H9 (cell line): ENCODE results near the gene FH. TPM values are rescaled to one million over a fixed set of nuclear protein-coding genes. Genes with fewer than 3 reads are reported as not detected.

Source experiments
- DNase-seq: peaks from one replicate; pipeline ENCODE4 v3.0.0-alpha.2; 2017
- H2AFZ ChIP-seq: one replicate; pipeline ENCODE4 v1.6.1; 2013; ENCODE audit warnings: mild to moderate bottlenecking, low read length, control low read depth, moderate library complexity
- H2AK5ac ChIP-seq: 2 replicates; pipeline ENCODE4 v1.6.1; 2013; ENCODE audit warnings: low read length, control low read depth, mixed read lengths; ENCODE audit not compliant: insufficient read length
- H2BK120ac ChIP-seq: one replicate; pipeline ENCODE4 v1.6.1; 2013; ENCODE audit warnings: low read depth, mild to moderate bottlenecking, low read length, control low read depth, inconsistent platforms; ENCODE audit not compliant: poor library complexity, severe bottlenecking
- H2BK12ac ChIP-seq: 2 replicates; pipeline ENCODE4 v1.6.1; 2013; ENCODE audit warnings: low read length, control low read depth, mixed read lengths, low read depth; ENCODE audit not compliant: insufficient read length
- H2BK15ac ChIP-seq: 2 replicates; pipeline ENCODE4 v1.6.1; 2013; ENCODE audit warnings: low read depth, low read length, control low read depth
- H2BK20ac ChIP-seq: one replicate; pipeline ENCODE4 v1.6.1; 2013; ENCODE audit warnings: low read depth, mild to moderate bottlenecking, low read length, control low read depth, inconsistent platforms; ENCODE audit not compliant: poor library complexity, severe bottlenecking
- H2BK5ac ChIP-seq: 2 replicates; pipeline ENCODE4 v1.6.1; 2013; ENCODE audit warnings: low read length, control low read depth, mixed read lengths; ENCODE audit not compliant: insufficient read length
- H3K14ac ChIP-seq: 2 replicates; pipeline ENCODE4 v1.6.1; 2013; ENCODE audit warnings: low read length, control low read depth; ENCODE audit not compliant: insufficient read depth
- H3K18ac ChIP-seq: 2 replicates; pipeline ENCODE4 v1.6.1; 2013; ENCODE audit warnings: low read depth, mild to moderate bottlenecking, mixed read lengths, low read length, control low read depth; ENCODE audit not compliant: insufficient read length
- H3K23ac ChIP-seq: 2 replicates; pipeline ENCODE4 v1.6.1; 2013; ENCODE audit warnings: low read length, control low read depth, mixed read lengths, low read depth; ENCODE audit not compliant: insufficient read length
- H3K23me2 ChIP-seq: 2 replicates; pipeline ENCODE4 v1.6.1; 2013; ENCODE audit warnings: low read depth, mild to moderate bottlenecking, mixed read lengths, low read length, control low read depth; ENCODE audit not compliant: insufficient read length, poor library complexity, severe bottlenecking
- H3K27ac ChIP-seq: 2 replicates; pipeline ENCODE4 v1.5.1; 2013; ENCODE audit warnings: low read length, control low read depth, mixed read lengths, low read depth; ENCODE audit not compliant: insufficient read length
- H3K27me3 ChIP-seq: 2 replicates; pipeline ENCODE4 v1.6.1; 2013; ENCODE audit warnings: low read length, control low read depth, inconsistent platforms; ENCODE audit not compliant: insufficient read depth
- H3K4ac ChIP-seq: 2 replicates; pipeline ENCODE4 v1.6.1; 2013; ENCODE audit warnings: low read depth, mild to moderate bottlenecking, control low read depth, inconsistent platforms, low read length, moderate library complexity
- H3K4me1 ChIP-seq: 2 replicates; pipeline ENCODE4 v1.6.1; 2013; ENCODE audit warnings: low read length, control low read depth, inconsistent platforms; ENCODE audit not compliant: insufficient read depth
- H3K4me2 ChIP-seq: 2 replicates; pipeline ENCODE4 v1.6.1; 2013; ENCODE audit warnings: low read length, control low read depth, mixed read lengths; ENCODE audit not compliant: insufficient read length, insufficient read depth
- H3K56ac ChIP-seq: 2 replicates; pipeline ENCODE4 v1.6.1; 2013; ENCODE audit warnings: low read depth, mild to moderate bottlenecking, mixed read lengths, low read length, control low read depth; ENCODE audit not compliant: insufficient read length
- H3K79me1 ChIP-seq: 2 replicates; pipeline ENCODE4 v1.6.1; 2013; ENCODE audit warnings: low read depth, mild to moderate bottlenecking, moderate library complexity, low read length, control low read depth, inconsistent platforms; ENCODE audit not compliant: insufficient read depth, poor library complexity, severe bottlenecking
- H3K79me2 ChIP-seq: 2 replicates; pipeline ENCODE4 v1.6.1; 2013; ENCODE audit warnings: low read length, control low read depth, inconsistent platforms; ENCODE audit not compliant: insufficient read depth
- H3K9ac ChIP-seq: 2 replicates; pipeline ENCODE4 v1.6.1; 2013; ENCODE audit warnings: low read length, control low read depth, mixed read lengths; ENCODE audit not compliant: insufficient read length; ENCODE audit errors: extremely low read depth
- H3K9me3 ChIP-seq: one replicate; pipeline ENCODE4 v1.6.1; 2013; ENCODE audit warnings: low read depth, low read length, inconsistent platforms; ENCODE audit not compliant: control insufficient read depth
- H3T11ph ChIP-seq: one replicate; pipeline ENCODE4 v1.6.1; 2013; ENCODE audit warnings: mild to moderate bottlenecking, low read length, control low read depth, inconsistent platforms
- H4K20me1 ChIP-seq: one replicate; pipeline ENCODE4 v1.6.1; 2013; ENCODE audit not compliant: control insufficient read depth, insufficient read length, insufficient read depth
- H4K5ac ChIP-seq: 2 replicates; pipeline ENCODE4 v1.6.1; 2013; ENCODE audit warnings: low read depth, mild to moderate bottlenecking, mixed read lengths, low read length, control low read depth; ENCODE audit not compliant: insufficient read length
- H4K8ac ChIP-seq: replicated peaks from 2 replicates; pipeline ENCODE4 v1.6.1; 2013; ENCODE audit warnings: low read length, control low read depth, mixed read lengths, low read depth; ENCODE audit not compliant: insufficient read length
- H4K91ac ChIP-seq: 2 replicates; pipeline ENCODE4 v1.6.1; 2013; ENCODE audit warnings: low read depth, mild to moderate bottlenecking, moderate library complexity, mixed read lengths, low read length, control low read depth; ENCODE audit not compliant: insufficient read length
- H3K27ac Mint-ChIP-seq, 3 experiments: 2 replicates in 2 of 3; 3 replicates in 1 of 3; pipeline ENCODE4 v1.8.0; 2020 to 2021; ENCODE audit warnings: mixed read lengths in 3 of 3, mild to moderate bottlenecking in 1 of 3, moderate library complexity in 1 of 3
- H3K27me3 Mint-ChIP-seq: 2 replicates; pipeline ENCODE4 v1.8.0; 2021; ENCODE audit warnings: low read depth, mild to moderate bottlenecking, moderate library complexity, mixed read lengths
- H3K36me3 Mint-ChIP-seq, 3 experiments: 2 replicates in 2 of 3; 3 replicates in 1 of 3; pipeline ENCODE4 v1.8.0; 2020 to 2021; ENCODE audit warnings: low read depth in 3 of 3, mixed read lengths in 3 of 3; ENCODE audit not compliant: insufficient read depth in 1 of 3
- H3K4me1 Mint-ChIP-seq, 2 experiments: 2 replicates each; pipeline ENCODE4 v1.8.0; 2020; ENCODE audit warnings: mixed read lengths in 2 of 2
- H3K4me3 Mint-ChIP-seq, 2 experiments: 2 replicates in 1 of 2; 3 replicates in 1 of 2; pipeline ENCODE4 v1.8.0; 2020 to 2021; ENCODE audit warnings: mild to moderate bottlenecking in 2 of 2, mixed read lengths in 2 of 2, moderate library complexity in 1 of 2
- H3K9me3 Mint-ChIP-seq, 2 experiments: 2 replicates in 1 of 2; 3 replicates in 1 of 2; pipeline ENCODE4 v1.8.0; 2020; ENCODE audit warnings: mild to moderate bottlenecking in 2 of 2, mixed read lengths in 2 of 2, moderate library complexity in 1 of 2
- CTCF ChIP-seq: fragments of 200-600 bp; sonication (generic); conservative IDR thresholded peaks from 3 replicates; pipeline ENCODE4 v1.8.0; 2021; ENCODE audit warnings: antibody characterized with exemption, mild to moderate bottlenecking
- WGBS: extraction: QIAGEN DNeasy Blood & Tissue Kit; methylation state at CpG from one replicate; pipeline ENCODE4 v1.1.7; 2013; ENCODE audit warnings: missing lambda C conversion rate, low lambda C conversion rate, mixed read lengths; ENCODE audit not compliant: insufficient read length; ENCODE audit errors: extremely low coverage; 5-methylcytosine and 5-hydroxymethylcytosine counted together
- total RNA-seq: library from RNA; stranded (reverse); gene quantifications from 2 replicates; pipeline ENCODE4 v1.2.1, GENCODE V29; 2021

Gene FH
- total RNA-seq, 1 experiment from 2014 or later: 83.9 TPM

GRCh38 chr1:241536969-241537368 lies 17.4 kb upstream of the FH start:
- Histone ChIP-seq H3K79me1 (no peaks in the 10 kb centered on the region), H3K23ac (no peak overlapping the region), H2BK12ac (no peak overlapping the region), H3K9me3 (no peaks in the 10 kb centered on the region), H3K56ac (no peak overlapping the region), H3K23me2 (no peaks in the 10 kb centered on the region), H3K4me2 (no peak overlapping the region), H3T11ph (no peak overlapping the region), H3K14ac (no peak overlapping the region), H2BK15ac (no peak overlapping the region), H3K27me3 (no peaks in the 10 kb centered on the region), H2BK120ac (no peak overlapping the region), H2AK5ac (no peak overlapping the region), H3K4me1 (no peaks in the 10 kb centered on the region), H4K8ac (no peak overlapping the region), H2AFZ (no peak overlapping the region), H3K27ac (no peak overlapping the region), H3K18ac (no peak overlapping the region), H2BK20ac (no peak overlapping the region), H3K4ac (no peak overlapping the region), H4K91ac (no peak overlapping the region), H3K79me2 (no peaks in the 10 kb centered on the region), H4K5ac (no peak overlapping the region), H3K9ac (no peak overlapping the region), H4K20me1 (no peaks in the 10 kb centered on the region), H2BK5ac (no peak overlapping the region)
- Mint-ChIP-seq H3K4me3 (no peak overlapping the region), H3K27ac (no peak overlapping the region), H3K9me3 (no peaks in the 10 kb centered on the region; a peak in 1 of 5 replicates), H3K27me3 (no peaks in the 10 kb centered on the region), H3K36me3 (no peaks in the 10 kb centered on the region), H3K4me1 (no peaks in the 10 kb centered on the region)
- TF ChIP-seq CTCF: no peak
- WGBS: no CpG with 5 or more reads among the region's 2 CpGs
- DNase-seq: no peak
